Uterus (tissue), 2 donors: Measurements from ENCODE around the gene AKT2.

Experiments used
- POLR2A ChIP-seq, 2 donors: fragments of 450-650 bp; IDR thresholded peaks; one replicate each; pipeline ENCODE4 v1.6.1; 2016; ENCODE audit warnings: antibody characterized with exemption in 2 of 2, mild to moderate bottlenecking in 1 of 2, moderate library complexity in 1 of 2
- TF ChIP-seq, protein P1 (sequence below), 4 experiments: fragments of 200-600 bp in 2 of 4; fragments of 450-650 bp in 2 of 4; sonication (generic) in 2 of 4; IDR thresholded peaks; one replicate each; pipeline ENCODE4 v1.5.1; 2016 to 2019; ENCODE audit warnings: antibody characterized with exemption in 4 of 4, mild to moderate bottlenecking in 2 of 4, moderate library complexity in 1 of 4

DNA sequence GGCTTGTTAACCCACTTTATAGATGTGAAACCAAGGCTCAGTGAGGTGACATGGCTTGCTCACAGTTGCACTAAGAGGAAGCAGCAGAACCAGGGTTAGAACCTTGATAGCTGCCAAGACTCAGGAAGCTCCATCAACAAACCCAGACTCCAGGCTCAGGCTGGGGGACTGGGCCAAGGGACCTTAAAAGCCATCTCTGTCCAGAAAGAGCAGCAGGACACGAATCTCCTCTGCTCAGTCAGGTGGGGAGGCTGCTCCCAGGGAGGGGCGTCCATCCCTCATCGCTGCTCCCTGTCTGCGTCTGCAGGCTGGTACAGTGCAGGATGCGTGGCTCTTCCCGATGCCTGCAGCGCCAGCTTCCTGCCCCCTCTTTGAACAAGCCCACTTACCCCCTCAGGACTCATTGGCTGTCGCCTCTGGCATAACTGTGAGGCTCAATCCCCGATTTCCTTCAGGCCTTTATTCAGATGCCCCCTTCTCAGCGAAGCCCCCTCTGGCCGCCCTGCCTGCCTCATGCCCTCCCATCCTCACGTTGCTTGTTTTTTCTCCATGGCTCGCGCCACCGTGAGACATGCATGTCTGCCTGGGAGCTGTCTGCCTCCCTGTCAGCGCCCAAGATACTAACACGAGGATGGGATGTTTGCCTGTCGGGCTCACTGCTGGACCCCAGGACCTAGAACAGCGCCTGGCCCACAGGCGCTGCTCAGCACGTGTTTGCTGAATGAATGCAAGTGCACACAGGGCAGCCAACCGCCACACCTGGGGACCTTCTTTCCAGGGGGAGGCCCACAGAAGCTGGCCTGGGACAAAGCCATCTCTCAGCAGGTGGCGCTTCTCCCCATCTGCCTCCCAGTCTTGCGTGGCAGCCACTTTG, 21.5 kb downstream of the AKT2 start:
- TF ChIP-seq POLR2A (IDR thresholded peaks at IDR 0.05): no peak
- TF ChIP-seq, protein P1, sequence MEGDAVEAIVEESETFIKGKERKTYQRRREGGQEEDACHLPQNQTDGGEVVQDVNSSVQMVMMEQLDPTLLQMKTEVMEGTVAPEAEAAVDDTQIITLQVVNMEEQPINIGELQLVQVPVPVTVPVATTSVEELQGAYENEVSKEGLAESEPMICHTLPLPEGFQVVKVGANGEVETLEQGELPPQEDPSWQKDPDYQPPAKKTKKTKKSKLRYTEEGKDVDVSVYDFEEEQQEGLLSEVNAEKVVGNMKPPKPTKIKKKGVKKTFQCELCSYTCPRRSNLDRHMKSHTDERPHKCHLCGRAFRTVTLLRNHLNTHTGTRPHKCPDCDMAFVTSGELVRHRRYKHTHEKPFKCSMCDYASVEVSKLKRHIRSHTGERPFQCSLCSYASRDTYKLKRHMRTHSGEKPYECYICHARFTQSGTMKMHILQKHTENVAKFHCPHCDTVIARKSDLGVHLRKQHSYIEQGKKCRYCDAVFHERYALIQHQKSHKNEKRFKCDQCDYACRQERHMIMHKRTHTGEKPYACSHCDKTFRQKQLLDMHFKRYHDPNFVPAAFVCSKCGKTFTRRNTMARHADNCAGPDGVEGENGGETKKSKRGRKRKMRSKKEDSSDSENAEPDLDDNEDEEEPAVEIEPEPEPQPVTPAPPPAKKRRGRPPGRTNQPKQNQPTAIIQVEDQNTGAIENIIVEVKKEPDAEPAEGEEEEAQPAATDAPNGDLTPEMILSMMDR (IDR thresholded peaks at IDR 0.05): no peak
